Smooth muscle cell (in vitro differentiated cells): ENCODE measurements around the gene PCDHGB2. TPM values are rescaled to one million over a fixed set of nuclear protein-coding genes. Genes with fewer than 3 reads are reported as not detected.
"Not testable (repeated sequence)": the region's sequence is repeated elsewhere in the genome, so short reads cannot be mapped to it uniquely, and the experiment has no call there.

ENCODE experiments used
- DNase-seq: peaks from one replicate; lab custom pipeline; 2025; ENCODE audit not compliant: unreplicated experiment; lab: John Stamatoyannopoulos, UW
- H2AFZ ChIP-seq: fragments of 200-600 bp; sonication (generic); 2 replicates; pipeline ENCODE4 v1.6.0; 2016; ENCODE audit warnings: antibody characterized with exemption, low read depth, mild to moderate bottlenecking
- H3F3A ChIP-seq: fragments of 200-600 bp; sonication (generic); 2 replicates; pipeline ENCODE4 v1.6.0; 2017; ENCODE audit warnings: antibody characterized with exemption, low read depth
- H3K27ac ChIP-seq: fragments of 200-600 bp; sonication (generic); 2 replicates; pipeline ENCODE4 v1.5.1; 2016; ENCODE audit warnings: low read depth, mild to moderate bottlenecking
- H3K27me3 ChIP-seq: fragments of 200-600 bp; sonication (generic); 2 replicates; pipeline ENCODE4 v1.6.1; 2016; ENCODE audit warnings: low read depth, mild to moderate bottlenecking
- H3K36me3 ChIP-seq: fragments of 200-600 bp; sonication (generic); 2 replicates; pipeline ENCODE4 v1.5.1; 2016; ENCODE audit warnings: low read depth
- H3K4me1 ChIP-seq: fragments of 200-600 bp; sonication (generic); 2 replicates; pipeline ENCODE4 v1.5.1; 2016; ENCODE audit warnings: low read depth
- H3K4me2 ChIP-seq: fragments of 200-600 bp; sonication (generic); 2 replicates; pipeline ENCODE4 v1.6.0; 2016; ENCODE audit warnings: mild to moderate bottlenecking
- H3K4me3 ChIP-seq: fragments of 200-600 bp; sonication (generic); 2 replicates; pipeline ENCODE4 v1.5.1; 2016; ENCODE audit warnings: mild to moderate bottlenecking
- H3K79me2 ChIP-seq: fragments of 200-600 bp; sonication (generic); 2 replicates; pipeline ENCODE4 v1.6.0; 2016; ENCODE audit warnings: low read depth, mild to moderate bottlenecking
- H3K9ac ChIP-seq: fragments of 200-600 bp; sonication (generic); 2 replicates; pipeline ENCODE4 v1.6.0; 2016; ENCODE audit warnings: low read depth
- H3K9me3 ChIP-seq: fragments of 200-600 bp; sonication (generic); replicated peaks from 2 replicates; pipeline ENCODE4 v1.5.1; 2016; ENCODE audit warnings: low read depth
- H4K20me1 ChIP-seq: fragments of 200-600 bp; sonication (generic); 2 replicates; pipeline ENCODE4 v1.6.0; 2016; ENCODE audit warnings: low read depth
- CTCF ChIP-seq: fragments of 200-600 bp; sonication (generic); IDR thresholded peaks from 2 replicates; pipeline ENCODE4 v1.5.1; 2017; ENCODE audit warnings: borderline replicate concordance, mild to moderate bottlenecking, antibody characterized with exemption; ENCODE audit not compliant: insufficient read depth, poor library complexity, severe bottlenecking
- WGBS: methylation state at CpG from one replicate; pipeline ENCODE4 v1.1.7; 2016; ENCODE audit warnings: low lambda C conversion rate; 5-methylcytosine and 5-hydroxymethylcytosine counted together
- polyA plus RNA-seq: library from polyadenylated mRNA; unstranded; fragments of >200 nt; fragmentation: Nextera tagmentation; extraction: Ambion mirVana; gene quantifications from 2 replicates; pipeline ENCODE4 v1.2.1, GENCODE V29; 2016
- total RNA-seq: library from RNA; depleted of rRNA; stranded (reverse); fragments of >200 nt; gene quantifications from 2 replicates; pipeline ENCODE4 v1.2.3, GENCODE V29; 2014

The PCDHGB2 gene
- total and polyA plus RNA-seq, 2 experiments from 2014 or later = 1.1 TPM; not detected in 1

GRCh38 chr5:141407790-141408505, 48.2 kb downstream of the PCDHGB2 start, which contains the start of gene PCDHGB6:
Gene PCDHGB6 (plus strand): TSS chr5:141408021. CDS start chr5:141408203, 182 bp downstream.
- H3K9me3 ChIP-seq, H3K79me2 ChIP-seq, H3K27me3 ChIP-seq, H3F3A ChIP-seq, H3K27ac ChIP-seq, DNase-seq, H4K20me1 ChIP-seq, H3K4me1 ChIP-seq, H3K36me3 ChIP-seq: not testable (repeated sequence)
- Histone ChIP-seq H3K4me3 (peak within 1 kb of the TSS; percentile 64), H3K4me2 (peak within 1 kb of the TSS; percentile 81), H2AFZ (peak within 1 kb of the TSS; percentile 78), H3K9ac (peak within 1 kb of the TSS; percentile 28)
- peak; percentile 73 for TF ChIP-seq CTCF
- WGBS = 9% methylated on average over 51 of the region's 51 CpGs

- TF ChIP-seq CTCF = no peak
Measured at GRCh38 chr5:141409598-141410306, 50.0 kb downstream of the PCDHGB2 start.

GRCh38 chr5:141411575-141411974, 51.8 kb downstream of the PCDHGB2 start:
- Histone ChIP-seq H3F3A (no peaks in the 10 kb centered on the region), H3K4me1 (no peaks in the 10 kb centered on the region), H3K9ac (no peak overlapping the region), H3K27me3 (no peaks in the 10 kb centered on the region), H3K4me3 (peak overlapping the region; percentile 66), H3K4me2 (peak overlapping the region; percentile 86), H3K36me3 (peaks cover 6% of the 10 kb centered on the region), H2AFZ (no peak overlapping the region), H3K27ac (no peak overlapping the region), H3K9me3 (no peaks in the 10 kb centered on the region), H4K20me1 (no peaks in the 10 kb centered on the region), H3K79me2 (peaks cover 29% of the 10 kb centered on the region)
- TF ChIP-seq CTCF = no peak
- DNase-seq = no peak
- WGBS = 84% methylated on average over 3 of the region's 3 CpGs

More at GRCh38 chr5:141409598-141410306, 50.0 kb downstream of the PCDHGB2 start:
- WGBS = 97% methylated on average over 64 of the region's 64 CpGs
- H3K4me1 ChIP-seq = no peaks in the 10 kb centered on the region
- no peaks in the 10 kb centered on the region for H3K27me3 ChIP-seq
- H2AFZ ChIP-seq = no peak overlapping the region
- DNase-seq = no peak
- no peak overlapping the region for H3K4me2 ChIP-seq
- H3K79me2 ChIP-seq = peaks cover 16% of the 10 kb centered on the region
- H3K9ac ChIP-seq = no peak overlapping the region
- no peak overlapping the region for H3K27ac ChIP-seq
- no peaks in the 10 kb centered on the region for H3K9me3 ChIP-seq
- no peak overlapping the region for H3K4me3 ChIP-seq
- H3K36me3 ChIP-seq = no peaks in the 10 kb centered on the region
- H3F3A ChIP-seq = no peaks in the 10 kb centered on the region
- H4K20me1 ChIP-seq = no peaks in the 10 kb centered on the region

Other genes with a start within 250 kb of the PCDHGB2 start
Only the 30 nearest of the 36 such genes appear.
- gene PCDHB9, start 172.8 kb upstream of the PCDHGB2 start, total RNA-seq = 4.1 and 6.5 TPM in 2 replicates
- 2.2 and 2.4 TPM in 2 replicates for gene PCDHB9, start 172.8 kb upstream of the PCDHGB2 start, polyA plus RNA-seq
- gene PCDHB10, start 167.6 kb upstream of the PCDHGB2 start, total RNA-seq = 6.4 and 7.4 TPM in 2 replicates
- 3.3 and 3.4 TPM in 2 replicates for gene PCDHB10, start 167.6 kb upstream of the PCDHGB2 start, polyA plus RNA-seq
- gene PCDHB11, start 160.4 kb upstream of the PCDHGB2 start, total RNA-seq = 1.8 and 2.1 TPM in 2 replicates
- 0.61 and 1.7 TPM in 2 replicates for gene PCDHB11, start 160.4 kb upstream of the PCDHGB2 start, polyA plus RNA-seq
- gene PCDHB12, start 151.3 kb upstream of the PCDHGB2 start, total RNA-seq = 2.9 and 3.6 TPM in 2 replicates
- 0.57 and 1.0 TPM in 2 replicates for gene PCDHB12, start 151.3 kb upstream of the PCDHGB2 start, polyA plus RNA-seq
- gene PCDHB13, start 146.1 kb upstream of the PCDHGB2 start, total RNA-seq = 4.4 and 8.3 TPM in 2 replicates
- 1.8 and 2.6 TPM in 2 replicates for gene PCDHB13, start 146.1 kb upstream of the PCDHGB2 start, polyA plus RNA-seq
- gene PCDHB14, start 136.7 kb upstream of the PCDHGB2 start, total RNA-seq = 7.8 and 9.1 TPM in 2 replicates
- 2.6 and 4.6 TPM in 2 replicates for gene PCDHB14, start 136.7 kb upstream of the PCDHGB2 start, polyA plus RNA-seq
- gene PCDHB15, start 114.6 kb upstream of the PCDHGB2 start, total RNA-seq = 3.9 and 4.2 TPM in 2 replicates
- gene PCDHB15, start 114.6 kb upstream of the PCDHGB2 start, polyA plus RNA-seq = 1.8 and 2.1 TPM in 2 replicates
- gene SLC25A2, start 55.9 kb upstream of the PCDHGB2 start, total RNA-seq = not detected in 2 replicates
- gene SLC25A2, start 55.9 kb upstream of the PCDHGB2 start, polyA plus RNA-seq = 0.15 TPM in 1 of 2 replicates, not detected in the other
- gene TAF7, start 39.2 kb upstream of the PCDHGB2 start, total RNA-seq = 83.0 and 94.5 TPM in 2 replicates
- 85.9 and 105 TPM in 2 replicates for gene TAF7, start 39.2 kb upstream of the PCDHGB2 start, polyA plus RNA-seq
- gene PCDHGA1, start 29.5 kb upstream of the PCDHGB2 start, total RNA-seq = 0.58 and 0.63 TPM in 2 replicates
- 0.05 TPM in 1 of 2 replicates, not detected in the other for gene PCDHGA1, start 29.5 kb upstream of the PCDHGB2 start, polyA plus RNA-seq
- gene PCDHGA2, start 21.2 kb upstream of the PCDHGB2 start, total RNA-seq = 0.04 TPM in 1 of 2 replicates, not detected in the other
- gene PCDHGA2, start 21.2 kb upstream of the PCDHGB2 start, polyA plus RNA-seq = not detected in 2 replicates
- gene PCDHGA3, start 16.2 kb upstream of the PCDHGB2 start, total RNA-seq = not detected in 2 replicates
- not detected in 2 replicates for gene PCDHGA3, start 16.2 kb upstream of the PCDHGB2 start, polyA plus RNA-seq
- 0.27 and 0.81 TPM in 2 replicates for gene PCDHGB1, start 9.9 kb upstream of the PCDHGB2 start, total RNA-seq
- gene PCDHGB1, start 9.9 kb upstream of the PCDHGB2 start, polyA plus RNA-seq = 0.40 TPM in 1 of 2 replicates, not detected in the other
- 0.58 and 1.1 TPM in 2 replicates for gene PCDHGA4, start 5.0 kb upstream of the PCDHGB2 start, total RNA-seq
- gene PCDHGA4, start 5.0 kb upstream of the PCDHGB2 start, polyA plus RNA-seq = not detected in 2 replicates
- gene PCDHGA5, start 4.2 kb downstream of the PCDHGB2 start, total RNA-seq = 0.09 and 0.22 TPM in 2 replicates
- 0.13 TPM in 1 of 2 replicates, not detected in the other for gene PCDHGA5, start 4.2 kb downstream of the PCDHGB2 start, polyA plus RNA-seq
- 0.40 TPM in 1 of 2 replicates, not detected in the other for gene PCDHGB3, start 10.2 kb downstream of the PCDHGB2 start, total RNA-seq
- not detected in 2 replicates for gene PCDHGB3, start 10.2 kb downstream of the PCDHGB2 start, polyA plus RNA-seq
- 0.09 and 0.27 TPM in 2 replicates for gene PCDHGA6, start 13.9 kb downstream of the PCDHGB2 start, total RNA-seq
- gene PCDHGA6, start 13.9 kb downstream of the PCDHGB2 start, polyA plus RNA-seq = not detected in 2 replicates
- gene PCDHGA7, start 22.7 kb downstream of the PCDHGB2 start, total RNA-seq = 0.09 and 0.27 TPM in 2 replicates
- gene PCDHGA7, start 22.7 kb downstream of the PCDHGB2 start, polyA plus RNA-seq = not detected in 2 replicates
- gene PCDHGB4, start 27.7 kb downstream of the PCDHGB2 start, total RNA-seq = 37.1 and 43.1 TPM in 2 replicates
- gene PCDHGB4, start 27.7 kb downstream of the PCDHGB2 start, polyA plus RNA-seq = 20.0 and 27.5 TPM in 2 replicates
- gene PCDHGA8, start 32.6 kb downstream of the PCDHGB2 start, total RNA-seq = 3.2 and 3.3 TPM in 2 replicates
- 0.25 and 0.89 TPM in 2 replicates for gene PCDHGA8, start 32.6 kb downstream of the PCDHGB2 start, polyA plus RNA-seq
- 3.2 and 3.3 TPM in 2 replicates for gene PCDHGB5, start 38.0 kb downstream of the PCDHGB2 start, total RNA-seq
- gene PCDHGB5, start 38.0 kb downstream of the PCDHGB2 start, polyA plus RNA-seq = 0.90 and 4.2 TPM in 2 replicates
- gene PCDHGA9, start 42.8 kb downstream of the PCDHGB2 start, total RNA-seq = 2.9 and 4.0 TPM in 2 replicates
- 0.08 and 0.23 TPM in 2 replicates for gene PCDHGA9, start 42.8 kb downstream of the PCDHGB2 start, polyA plus RNA-seq
- gene PCDHGB6, start 48.0 kb downstream of the PCDHGB2 start, total RNA-seq = 12.4 and 17.1 TPM in 2 replicates
- gene PCDHGB6, start 48.0 kb downstream of the PCDHGB2 start, polyA plus RNA-seq = 9.7 and 12.3 TPM in 2 replicates
- gene PCDHGA10, start 53.0 kb downstream of the PCDHGB2 start, total RNA-seq = 24.6 and 24.7 TPM in 2 replicates
- 10.9 and 11.1 TPM in 2 replicates for gene PCDHGA10, start 53.0 kb downstream of the PCDHGB2 start, polyA plus RNA-seq
- 25.3 and 37.5 TPM in 2 replicates for gene PCDHGB7, start 57.7 kb downstream of the PCDHGB2 start, total RNA-seq
- 21.3 and 24.6 TPM in 2 replicates for gene PCDHGB7, start 57.7 kb downstream of the PCDHGB2 start, polyA plus RNA-seq
- 8.7 and 13.2 TPM in 2 replicates for gene PCDHGA11, start 61.1 kb downstream of the PCDHGB2 start, total RNA-seq
- 7.9 and 8.0 TPM in 2 replicates for gene PCDHGA11, start 61.1 kb downstream of the PCDHGB2 start, polyA plus RNA-seq
- gene PCDHGA12, start 70.5 kb downstream of the PCDHGB2 start, total RNA-seq = 1.7 and 4.5 TPM in 2 replicates
- gene PCDHGA12, start 70.5 kb downstream of the PCDHGB2 start, polyA plus RNA-seq = 0.42 and 0.86 TPM in 2 replicates
- 38.2 and 50.3 TPM in 2 replicates for gene PCDHGC3, start 116.0 kb downstream of the PCDHGB2 start, total RNA-seq
- gene PCDHGC3, start 116.0 kb downstream of the PCDHGB2 start, polyA plus RNA-seq = 98.4 and 111 TPM in 2 replicates
- 1.2 and 3.8 TPM in 2 replicates for gene PCDHGC4, start 125.0 kb downstream of the PCDHGB2 start, total RNA-seq
- gene PCDHGC4, start 125.0 kb downstream of the PCDHGB2 start, polyA plus RNA-seq = 0.12 and 0.16 TPM in 2 replicates
- gene PCDHGC5, start 129.1 kb downstream of the PCDHGB2 start, total RNA-seq = 1.8 and 3.4 TPM in 2 replicates
- gene PCDHGC5, start 129.1 kb downstream of the PCDHGB2 start, polyA plus RNA-seq = 1.5 and 3.3 TPM in 2 replicates